HL-60 (cell line): ENCODE data around the gene CRBN.

Experiments
- POLR2AphosphoS5 ChIP-seq: IDR thresholded peaks from 2 replicates; pipeline ENCODE4 v1.6.1; 2012; ENCODE audit warnings: low read depth
- TF ChIP-seq, protein P1 (sequence below): IDR thresholded peaks from one replicate; pipeline ENCODE4 v1.5.1; 2011; ENCODE audit warnings: low read length, control low read depth, inconsistent platforms; ENCODE audit not compliant: insufficient read depth
- TF ChIP-seq, protein P2 (sequence below): IDR thresholded peaks from 2 replicates; pipeline ENCODE4 v1.6.1; 2012; ENCODE audit warnings: low read depth; ENCODE audit not compliant: insufficient replicate concordance

DNA sequence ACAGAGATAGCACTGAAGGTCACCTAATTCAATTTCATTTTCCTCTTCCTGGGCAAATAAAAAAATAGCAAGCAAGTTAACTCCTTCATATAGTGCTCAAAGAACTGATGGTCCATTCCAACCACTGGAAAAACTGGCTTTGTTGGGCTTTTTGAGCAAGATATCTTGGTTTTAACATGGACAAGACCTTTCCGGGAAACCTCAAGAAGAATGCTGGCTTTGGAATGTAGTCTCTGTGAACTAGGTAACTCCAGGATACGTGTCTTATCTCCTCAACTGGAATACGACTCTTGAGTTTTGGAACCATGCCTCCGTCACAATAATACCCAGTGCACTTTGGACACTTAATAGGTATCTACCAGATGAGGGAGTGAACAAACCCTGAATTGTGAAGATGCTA, 36.9 kb upstream of the CRBN start:
- TF ChIP-seq, protein P1, sequence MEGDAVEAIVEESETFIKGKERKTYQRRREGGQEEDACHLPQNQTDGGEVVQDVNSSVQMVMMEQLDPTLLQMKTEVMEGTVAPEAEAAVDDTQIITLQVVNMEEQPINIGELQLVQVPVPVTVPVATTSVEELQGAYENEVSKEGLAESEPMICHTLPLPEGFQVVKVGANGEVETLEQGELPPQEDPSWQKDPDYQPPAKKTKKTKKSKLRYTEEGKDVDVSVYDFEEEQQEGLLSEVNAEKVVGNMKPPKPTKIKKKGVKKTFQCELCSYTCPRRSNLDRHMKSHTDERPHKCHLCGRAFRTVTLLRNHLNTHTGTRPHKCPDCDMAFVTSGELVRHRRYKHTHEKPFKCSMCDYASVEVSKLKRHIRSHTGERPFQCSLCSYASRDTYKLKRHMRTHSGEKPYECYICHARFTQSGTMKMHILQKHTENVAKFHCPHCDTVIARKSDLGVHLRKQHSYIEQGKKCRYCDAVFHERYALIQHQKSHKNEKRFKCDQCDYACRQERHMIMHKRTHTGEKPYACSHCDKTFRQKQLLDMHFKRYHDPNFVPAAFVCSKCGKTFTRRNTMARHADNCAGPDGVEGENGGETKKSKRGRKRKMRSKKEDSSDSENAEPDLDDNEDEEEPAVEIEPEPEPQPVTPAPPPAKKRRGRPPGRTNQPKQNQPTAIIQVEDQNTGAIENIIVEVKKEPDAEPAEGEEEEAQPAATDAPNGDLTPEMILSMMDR = no peak
- no peak for TF ChIP-seq POLR2AphosphoS5
- TF ChIP-seq, protein P2, sequence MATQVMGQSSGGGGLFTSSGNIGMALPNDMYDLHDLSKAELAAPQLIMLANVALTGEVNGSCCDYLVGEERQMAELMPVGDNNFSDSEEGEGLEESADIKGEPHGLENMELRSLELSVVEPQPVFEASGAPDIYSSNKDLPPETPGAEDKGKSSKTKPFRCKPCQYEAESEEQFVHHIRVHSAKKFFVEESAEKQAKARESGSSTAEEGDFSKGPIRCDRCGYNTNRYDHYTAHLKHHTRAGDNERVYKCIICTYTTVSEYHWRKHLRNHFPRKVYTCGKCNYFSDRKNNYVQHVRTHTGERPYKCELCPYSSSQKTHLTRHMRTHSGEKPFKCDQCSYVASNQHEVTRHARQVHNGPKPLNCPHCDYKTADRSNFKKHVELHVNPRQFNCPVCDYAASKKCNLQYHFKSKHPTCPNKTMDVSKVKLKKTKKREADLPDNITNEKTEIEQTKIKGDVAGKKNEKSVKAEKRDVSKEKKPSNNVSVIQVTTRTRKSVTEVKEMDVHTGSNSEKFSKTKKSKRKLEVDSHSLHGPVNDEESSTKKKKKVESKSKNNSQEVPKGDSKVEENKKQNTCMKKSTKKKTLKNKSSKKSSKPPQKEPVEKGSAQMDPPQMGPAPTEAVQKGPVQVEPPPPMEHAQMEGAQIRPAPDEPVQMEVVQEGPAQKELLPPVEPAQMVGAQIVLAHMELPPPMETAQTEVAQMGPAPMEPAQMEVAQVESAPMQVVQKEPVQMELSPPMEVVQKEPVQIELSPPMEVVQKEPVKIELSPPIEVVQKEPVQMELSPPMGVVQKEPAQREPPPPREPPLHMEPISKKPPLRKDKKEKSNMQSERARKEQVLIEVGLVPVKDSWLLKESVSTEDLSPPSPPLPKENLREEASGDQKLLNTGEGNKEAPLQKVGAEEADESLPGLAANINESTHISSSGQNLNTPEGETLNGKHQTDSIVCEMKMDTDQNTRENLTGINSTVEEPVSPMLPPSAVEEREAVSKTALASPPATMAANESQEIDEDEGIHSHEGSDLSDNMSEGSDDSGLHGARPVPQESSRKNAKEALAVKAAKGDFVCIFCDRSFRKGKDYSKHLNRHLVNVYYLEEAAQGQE = no peak
